NOMO-1 treated with dmso at 0.1 percent for 144 hours (cell line): ENCODE results near the gene ZNF709.
"Not testable (repeated sequence)": the region's sequence is repeated elsewhere in the genome, so short reads cannot be mapped to it uniquely, and the experiment has no call there.

Experiments used
- DNase-seq: peaks from one replicate; lab custom pipeline; 2025; ENCODE audit not compliant: unreplicated experiment; lab: John Stamatoyannopoulos, UW

The ZNF709 gene

GRCh38 chr19:12453495-12453894 lies 31.1 kb downstream of the ZNF709 start:
- DNase-seq: no peak

GRCh38 chr19:12450844-12451243 lies 33.8 kb downstream of the ZNF709 start:
- DNase-seq: no peak

GRCh38 chr19:12448808-12449207 lies 35.8 kb downstream of the ZNF709 start:
- DNase-seq: no peak

GRCh38 chr19:12440541-12441316 lies 43.9 kb downstream of the ZNF709 start, which contains the start of gene ZNF443:
Gene ZNF443 (minus strand): TSS chr19:12441021. CDS start chr19:12440914, 107 bp downstream.
- peak; percentile 96 for DNase-seq

- not testable (repeated sequence) for DNase-seq
These were observed 44.7 kb downstream of the ZNF709 start for GRCh38 chr19:12439686-12440540.

DNA sequence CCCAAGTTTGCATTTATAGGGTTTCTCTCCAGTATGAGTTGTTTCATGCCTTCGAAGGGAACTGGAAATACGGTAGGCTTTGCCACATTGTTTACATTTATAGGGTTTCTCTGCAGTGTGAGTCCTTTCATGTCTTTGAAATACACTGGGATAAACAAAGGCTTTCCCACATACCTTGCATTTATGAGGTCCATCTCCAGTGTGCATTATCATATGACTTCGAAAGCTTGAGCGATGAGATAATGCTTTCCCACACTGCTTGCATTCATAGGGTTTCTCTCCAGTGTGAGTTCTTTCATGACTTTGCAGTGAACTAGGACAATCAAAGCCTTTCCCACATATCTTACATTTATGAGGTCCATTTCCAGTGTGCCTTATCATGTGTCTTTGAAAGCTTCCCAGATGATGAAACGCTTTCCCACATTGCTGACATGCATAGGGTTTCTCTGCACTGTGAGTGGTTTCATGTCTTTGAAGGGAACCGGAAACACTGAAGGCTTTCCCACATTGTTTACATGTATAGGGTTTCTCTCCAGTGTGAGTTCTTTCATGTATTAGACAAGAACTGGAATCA lies 53.8 kb downstream of the ZNF709 start:
- not testable (repeated sequence) for DNase-seq

DNA sequence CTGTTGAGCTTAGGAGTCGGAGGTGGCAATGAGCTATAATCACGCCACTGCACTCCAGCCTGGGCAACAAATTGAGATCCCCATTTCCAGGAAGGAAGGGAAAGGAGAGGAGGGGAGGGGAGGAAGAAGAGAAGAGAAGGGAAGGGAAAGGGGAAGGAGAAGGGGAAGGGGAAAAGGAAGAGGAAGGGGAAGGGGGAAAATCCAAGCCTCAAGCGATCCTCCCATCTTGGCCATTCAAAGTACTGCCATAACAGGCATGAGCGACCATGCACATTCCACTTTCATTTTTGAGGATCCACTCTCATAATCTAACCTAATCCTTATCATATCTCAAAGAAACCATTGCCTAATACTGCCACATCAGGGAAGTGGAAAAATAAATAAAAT lies 58.7 kb downstream of the ZNF709 start:
- DNase-seq: no peak

- no peak for DNase-seq
These were observed 59.3 kb downstream of the ZNF709 start for GRCh38 chr19:12425236-12425887.

GRCh38 chr19:12417273-12417672 lies 67.3 kb downstream of the ZNF709 start:
- DNase-seq: not testable (repeated sequence)

DNA sequence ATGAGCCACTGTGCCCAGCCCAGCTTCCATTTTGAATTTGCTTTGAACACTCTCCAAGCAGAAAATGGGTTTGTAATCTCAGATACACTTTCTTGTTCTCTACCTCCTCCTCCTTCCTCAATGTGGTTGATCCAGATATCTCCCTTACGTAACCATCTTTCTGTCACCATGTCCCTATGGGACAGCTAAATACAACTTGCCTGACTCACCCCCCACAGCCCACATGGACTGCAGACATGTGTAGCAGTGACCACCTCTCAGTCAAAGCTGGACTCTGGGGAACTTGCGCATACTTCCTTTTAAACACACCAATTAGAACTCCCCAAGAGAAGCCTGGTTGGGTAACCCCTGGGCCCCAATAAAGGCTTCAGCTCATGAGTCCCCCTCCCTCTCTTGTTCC lies 72.7 kb downstream of the ZNF709 start:
- no peak for DNase-seq
